ENCODE measurements around the gene SCUBE2. TPM values are rescaled to one million over a fixed set of nuclear protein-coding genes. Genes with fewer than 3 reads are reported as not detected.

The SCUBE2 gene
- total and polyA plus RNA-seq, 4 donors, result 0.14 to 1.4 (median 0.42) TPM; not detected in 1

GRCh38 chr11:9089061-9089460 is 2.3 kb downstream of the SCUBE2 start (continued):
- TF ChIP-seq JUND (IDR thresholded peaks at IDR 0.05), result no peak
- no peak for TF ChIP-seq YY1 (IDR thresholded peaks at IDR 0.05)

GRCh38 chr11:9082575-9082974 is 8.8 kb downstream of the SCUBE2 start:
- no peak for DNase-seq (ENCODE audit: low spot score)
- Histone ChIP-seq H3K27me3 (ENCODE audit: control insufficient read depth in 4 of 4, insufficient read depth in 4 of 4, low read length in 3 of 4) (no peaks in the 10 kb centered on the region), H3K4me1 (ENCODE audit: control insufficient read depth in 4 of 4, insufficient read depth in 4 of 4, low read length in 3 of 4) (no peaks in the 10 kb centered on the region), H3K27ac (ENCODE audit: low read depth in 1 of 2, low read length in 2 of 2) (no peak overlapping the region), H3K9me3 (ENCODE audit: control insufficient read depth in 4 of 4, low read length in 3 of 4) (no peaks in the 10 kb centered on the region), H3K36me3 (ENCODE audit: control insufficient read depth in 4 of 4, insufficient read depth in 3 of 4, low read depth in 1 of 4, low read length in 3 of 4) (no peaks in the 10 kb centered on the region), H3K4me3 (ENCODE audit: low read depth in 1 of 3, low read length in 3 of 3) (no peak overlapping the region), H3K9ac (ENCODE audit: low read depth in 1 of 2, low read length in 2 of 2) (no peak overlapping the region)
- TF ChIP-seq REST (IDR thresholded peaks at IDR 0.05), result no peak
- TF ChIP-seq FOXA1 (IDR thresholded peaks at IDR 0.05), result no peak
- TF ChIP-seq HNF4G (IDR thresholded peaks at IDR 0.05), result no peak
- no peak for TF ChIP-seq GABPA (IDR thresholded peaks at IDR 0.05 in 1 of 2, conservative IDR thresholded peaks at IDR 0.05 in 1 of 2)
- no peak for TF ChIP-seq EGR1 (IDR thresholded peaks at IDR 0.05; ENCODE audit: low read depth in 2 of 2)
- TF ChIP-seq MAX (IDR thresholded peaks at IDR 0.05), result no peak
- no peak for TF ChIP-seq SP1 (IDR thresholded peaks at IDR 0.05)
- TF ChIP-seq TAF1 (conservative IDR thresholded peaks at IDR 0.05), result no peak
- TF ChIP-seq CTCF (IDR thresholded peaks at IDR 0.05; ENCODE audit: low read depth, low read length, missing input control), result no peak
- no peak for TF ChIP-seq ATF3 (IDR thresholded peaks at IDR 0.05)
- TF ChIP-seq NR2F2 (IDR thresholded peaks at IDR 0.05), result no peak
- no peak for TF ChIP-seq HNF4A (conservative IDR thresholded peaks at IDR 0.05)
- TF ChIP-seq YY1 (IDR thresholded peaks at IDR 0.05), result no peak
- 83% methylated on average over 4 of the region's 4 CpGs for WGBS

GRCh38 chr11:9081153-9081552 is 10.2 kb downstream of the SCUBE2 start:
- TF ChIP-seq ATF3 (IDR thresholded peaks at IDR 0.05) (no peak), SP1 (IDR thresholded peaks at IDR 0.05) (no peak)
- Histone ChIP-seq H3K9ac (ENCODE audit: low read depth in 1 of 2, low read length in 2 of 2) (no peak overlapping the region), H3K4me1 (ENCODE audit: control insufficient read depth in 4 of 4, insufficient read depth in 4 of 4, low read length in 3 of 4) (no peaks in the 10 kb centered on the region), H3K27me3 (ENCODE audit: control insufficient read depth in 4 of 4, insufficient read depth in 4 of 4, low read length in 3 of 4) (peaks cover 0 to 1% (median 0%) of the 10 kb centered on the region in 4 donors), H3K4me3 (ENCODE audit: low read depth in 1 of 3, low read length in 3 of 3) (no peak overlapping the region), H3K36me3 (ENCODE audit: control insufficient read depth in 4 of 4, insufficient read depth in 3 of 4, low read depth in 1 of 4, low read length in 3 of 4) (no peaks in the 10 kb centered on the region), H3K9me3 (ENCODE audit: control insufficient read depth in 4 of 4, low read length in 3 of 4) (no peaks in the 10 kb centered on the region), H3K27ac (ENCODE audit: low read depth in 1 of 2, low read length in 2 of 2) (no peak overlapping the region)
- WGBS, result 78% methylated on average over 1 of the region's 1 CpG
- DNase-seq (ENCODE audit: low spot score), result no peak
